Measurements from ENCODE around the gene NBPF3. TPM values are rescaled to one million over a fixed set of nuclear protein-coding genes. Genes with fewer than 3 reads are reported as not detected.
A peak's percentile ranks its signal among the peaks of the same experiment; 100 is the strongest.

Gene NBPF3
- total and polyA plus RNA-seq, 2 donors from 2014 or later, result 5.5 to 12.0 TPM

GRCh38 chr1:21510885-21511578 lies 71.1 kb downstream of the NBPF3 start:
- DNase-seq (peak in 1 of 5 donors; percentile 4), FAIRE-seq (no peak)
- TF ChIP-seq CTCF (IDR thresholded peaks at IDR 0.05; ENCODE audit: borderline replicate concordance, extremely low read depth, insufficient read depth), result no peak
- intact Hi-C loops (cut with DNase I), result no loop called here
- Histone ChIP-seq H3K9me3 (ENCODE audit: control insufficient read depth in 2 of 3, insufficient read depth in 1 of 3, low read length in 3 of 3) (no peaks in the 10 kb centered on the region), H3K36me3 (ENCODE audit: control insufficient read depth in 2 of 3, insufficient read depth in 3 of 3, low read length in 3 of 3) (no peaks in the 10 kb centered on the region), H3K27me3 (ENCODE audit: control insufficient read depth, insufficient read depth, low read length) (no peaks in the 10 kb centered on the region), H3K4me3 (ENCODE audit: low read length in 3 of 3) (no peak overlapping the region), H3K9ac (ENCODE audit: low read length in 3 of 3) (no peak overlapping the region), H3K4me1 (ENCODE audit: control insufficient read depth in 2 of 3, insufficient read depth in 2 of 3, low read depth in 1 of 3, low read length in 3 of 3) (peaks cover 0 to 15% (median 3%) of the 10 kb centered on the region in 3 donors), H3K27ac (ENCODE audit: low read depth in 2 of 2, low read length in 2 of 2) (no peak overlapping the region)

- peak in 1 of 5 donors; percentile 87 for DNase-seq
- Histone ChIP-seq H3K27ac (ENCODE audit: low read depth in 2 of 2, low read length in 2 of 2) (no peak overlapping the region), H3K27me3 (ENCODE audit: control insufficient read depth, insufficient read depth, low read length) (no peaks in the 10 kb centered on the region), H3K4me3 (ENCODE audit: low read length in 3 of 3) (no peak overlapping the region), H3K4me1 (ENCODE audit: control insufficient read depth in 2 of 3, insufficient read depth in 2 of 3, low read depth in 1 of 3, low read length in 3 of 3) (peaks cover 0 to 15% (median 3%) of the 10 kb centered on the region in 3 donors), H3K9ac (ENCODE audit: low read length in 3 of 3) (no peak overlapping the region), H3K36me3 (ENCODE audit: control insufficient read depth in 2 of 3, insufficient read depth in 3 of 3, low read length in 3 of 3) (no peaks in the 10 kb centered on the region), H3K9me3 (ENCODE audit: control insufficient read depth in 2 of 3, insufficient read depth in 1 of 3, low read length in 3 of 3) (no peaks in the 10 kb centered on the region)
- intact Hi-C loops (cut with DNase I), result no loop called here
- TF ChIP-seq CTCF (IDR thresholded peaks at IDR 0.05; ENCODE audit: borderline replicate concordance, extremely low read depth, insufficient read depth), result no peak
- no peak for FAIRE-seq
Observed at GRCh38 chr1:21511579-21512522, 71.9 kb downstream of the NBPF3 start.

- Histone ChIP-seq H3K4me3 (ENCODE audit: low read length in 3 of 3) (no peak overlapping the region), H3K4me1 (ENCODE audit: control insufficient read depth in 2 of 3, insufficient read depth in 2 of 3, low read depth in 1 of 3, low read length in 3 of 3) (peaks cover 0 to 8% (median 3%) of the 10 kb centered on the region in 3 donors), H3K27me3 (ENCODE audit: control insufficient read depth, insufficient read depth, low read length) (no peaks in the 10 kb centered on the region), H3K27ac (ENCODE audit: low read depth in 2 of 2, low read length in 2 of 2) (no peak overlapping the region), H3K9me3 (ENCODE audit: control insufficient read depth in 2 of 3, insufficient read depth in 1 of 3, low read length in 3 of 3) (no peaks in the 10 kb centered on the region), H3K36me3 (ENCODE audit: control insufficient read depth in 2 of 3, insufficient read depth in 3 of 3, low read length in 3 of 3) (no peaks in the 10 kb centered on the region), H3K9ac (ENCODE audit: low read length in 3 of 3) (no peak overlapping the region)
- intact Hi-C loops (cut with DNase I), result no loop called here
- DNase-seq, result peak in 2 of 5 donors; percentile 17 to 33
- FAIRE-seq, result no peak
- no peak for TF ChIP-seq CTCF (IDR thresholded peaks at IDR 0.05; ENCODE audit: borderline replicate concordance, extremely low read depth, insufficient read depth)
Observed at GRCh38 chr1:21514245-21514644, 74.3 kb downstream of the NBPF3 start.

All from kidney (tissue), 14 donors.